Inferior parietal cortex (tissue), 1 donor: Measurements from ENCODE around the gene MPO.

ENCODE experiments used
- DNase-seq: peaks from one replicate; pipeline ENCODE4 v3.0.0-alpha.2; 2016; ENCODE audit errors: extremely low spot score

MPO gene

DNA sequence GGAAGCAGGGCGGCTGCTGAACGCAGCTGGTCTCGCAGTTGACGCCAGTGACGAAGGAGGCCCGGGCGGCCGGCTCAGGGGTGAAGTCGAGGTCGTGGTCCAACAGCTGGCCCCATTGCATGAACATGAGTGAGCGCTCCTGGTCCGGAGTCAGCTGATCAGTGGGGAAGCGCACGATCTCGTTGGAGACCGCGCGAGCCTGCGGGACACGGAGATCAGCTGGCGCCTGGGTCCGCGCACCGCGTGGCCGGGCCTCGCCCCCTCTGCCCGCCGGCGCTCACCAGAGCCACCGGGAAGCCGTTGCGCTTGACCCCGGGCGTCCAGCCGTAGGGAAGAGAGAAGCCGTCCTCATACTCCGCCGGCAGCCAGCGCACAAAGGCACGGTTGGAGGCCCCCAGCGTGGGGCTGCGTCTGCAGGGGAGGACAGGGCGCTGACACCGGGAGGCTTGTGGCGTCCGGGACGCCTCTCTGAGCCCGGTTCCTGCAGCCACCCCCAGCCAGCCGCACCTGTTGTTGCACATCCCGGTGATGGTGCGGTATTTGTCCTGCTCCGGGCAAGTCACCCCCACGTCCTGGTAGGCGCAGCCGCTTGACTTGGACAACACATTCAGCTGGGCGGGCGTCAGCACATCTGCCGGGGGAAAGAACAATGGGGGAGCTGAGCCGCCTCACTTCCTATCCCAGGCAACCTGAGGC lies 1.6 kb downstream of the MPO start:
- DNase-seq: no peak

DNA sequence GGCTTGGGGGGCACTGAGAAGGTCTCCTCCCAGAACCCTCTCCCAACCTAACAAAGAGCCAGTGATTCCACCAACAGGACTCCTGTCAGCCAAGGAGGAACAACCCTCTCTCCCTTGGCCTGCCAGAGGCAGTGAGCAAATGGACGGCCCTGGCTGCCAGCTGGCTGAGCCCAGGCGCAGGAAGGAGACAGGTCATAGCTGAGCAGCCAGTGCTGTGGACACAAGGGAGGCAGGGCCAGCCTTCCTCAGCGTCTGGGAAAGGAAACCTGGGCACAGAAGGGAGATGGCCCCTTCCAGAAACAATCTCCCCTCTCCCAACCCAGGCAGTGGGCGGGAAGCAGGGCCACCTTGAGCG lies 2.1 kb downstream of the MPO start:
- DNase-seq: no peak

GRCh38 chr17:58277802-58278595 lies 2.7 kb downstream of the MPO start:
- no peak for DNase-seq

DNA sequence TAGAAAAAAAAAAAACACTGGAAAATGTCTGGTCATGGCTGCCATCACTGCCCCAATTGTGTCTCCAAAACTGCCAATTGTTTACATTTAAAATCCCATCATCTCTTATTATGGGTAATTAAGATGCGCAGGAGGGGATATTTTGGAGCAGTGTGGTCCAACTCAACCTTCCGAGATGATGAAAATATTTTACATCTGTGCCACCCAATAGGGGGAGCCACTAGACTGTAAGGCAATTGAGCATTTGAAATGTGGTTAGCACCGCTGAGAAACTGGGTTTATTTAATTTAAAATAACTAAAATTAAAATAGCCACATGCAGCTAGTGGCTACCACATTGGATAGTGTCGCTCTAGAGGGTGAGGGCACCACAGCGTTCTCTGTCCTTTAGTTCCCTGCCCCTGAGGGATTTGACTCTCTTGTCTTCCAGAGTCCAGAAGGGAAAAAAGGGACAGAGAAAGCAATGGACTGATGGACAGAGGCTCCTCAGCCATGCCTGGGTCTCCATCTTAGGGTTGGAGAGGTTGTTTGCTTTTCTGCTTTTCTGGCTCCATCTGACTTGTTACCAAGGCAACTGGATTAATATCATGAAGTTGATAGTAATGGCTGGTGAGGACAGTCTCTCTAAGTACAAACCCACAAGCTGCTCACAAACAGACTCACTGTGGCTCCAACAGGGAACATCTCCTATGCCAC lies 3.5 kb downstream of the MPO start:
- DNase-seq: peak; percentile 25

DNA sequence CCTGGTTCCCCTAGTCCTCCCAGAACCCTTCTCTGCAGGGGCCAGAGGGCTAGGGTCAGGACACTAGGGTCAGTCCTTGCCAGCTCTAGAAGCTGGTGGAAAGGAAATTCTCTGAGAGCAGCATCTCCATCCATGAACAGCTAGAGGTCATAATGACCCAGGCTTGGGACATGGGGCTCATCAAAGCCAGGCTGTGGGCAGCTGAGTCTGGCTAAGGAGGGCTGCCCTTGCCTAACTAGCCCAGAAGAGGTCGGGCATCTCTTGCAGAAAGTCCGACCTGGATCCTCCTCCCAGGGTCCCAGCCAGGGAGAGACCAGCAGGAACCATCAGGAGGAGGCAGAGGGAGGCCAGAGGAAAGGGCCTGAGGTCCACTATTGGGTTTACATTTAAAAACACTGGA lies 4.3 kb downstream of the MPO start:
- no peak for DNase-seq

DNA sequence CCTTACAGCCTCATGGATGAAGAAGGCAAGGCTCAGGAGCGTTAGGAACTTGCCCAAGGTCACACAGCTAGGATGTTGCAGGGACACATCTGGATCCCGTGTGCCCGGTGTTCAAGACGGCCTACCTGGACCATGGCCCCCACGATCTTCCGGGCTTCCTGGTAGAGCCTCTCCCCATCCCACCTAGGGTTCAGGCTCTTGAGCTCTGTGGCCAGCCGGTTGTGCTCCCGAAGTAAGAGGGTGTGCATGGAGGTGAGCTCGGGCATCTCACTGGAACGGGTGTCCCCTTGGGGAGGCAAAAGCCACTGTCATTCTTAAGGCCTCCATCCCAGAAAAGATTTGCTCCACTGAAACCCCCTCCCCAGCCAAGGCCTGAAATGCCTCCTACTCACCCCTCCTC lies 5.3 kb downstream of the MPO start:
- no peak for DNase-seq

GRCh38 chr17:58273453-58274104 lies 7.2 kb downstream of the MPO start:
- DNase-seq: no peak

- DNase-seq: no peak
These were observed 8.1 kb downstream of the MPO start for GRCh38 chr17:58272367-58273280.

DNA sequence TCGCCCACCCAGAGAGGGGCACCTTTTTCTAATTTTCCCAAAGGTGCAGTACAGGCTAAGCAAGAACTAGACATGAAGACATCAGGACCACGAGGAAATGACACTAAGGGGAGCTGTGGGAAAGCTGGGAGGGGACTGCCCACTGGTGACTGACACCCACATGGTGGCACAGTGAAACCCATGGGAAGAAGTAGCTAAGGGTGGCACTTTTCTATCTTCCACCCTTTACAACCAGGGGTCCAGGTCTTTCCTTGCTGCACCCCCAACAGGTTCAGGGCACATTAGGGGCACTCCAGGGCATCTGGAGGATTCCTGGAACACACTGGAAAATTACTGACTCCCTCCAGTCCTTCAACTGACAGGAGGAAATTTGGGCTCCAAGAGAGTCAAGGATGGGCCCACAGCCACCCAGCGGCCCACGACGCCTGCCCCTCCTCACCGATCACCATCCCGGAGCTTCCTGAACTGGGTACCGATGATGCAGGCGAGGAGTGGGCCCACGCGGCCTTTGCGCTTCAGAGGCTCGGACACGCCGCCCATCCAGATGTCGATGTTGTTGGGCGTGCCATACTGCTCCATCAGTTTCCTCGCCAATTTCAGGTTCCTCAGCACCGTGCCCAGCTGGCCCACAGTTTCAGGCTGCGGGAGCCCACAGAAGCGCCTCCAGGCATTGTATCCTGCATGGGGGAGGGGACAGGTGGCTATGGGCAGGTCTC lies 9.4 kb downstream of the MPO start:
- no peak for DNase-seq

GRCh38 chr17:58270476-58271215 lies 10.1 kb downstream of the MPO start:
- DNase-seq: no peak

DNA sequence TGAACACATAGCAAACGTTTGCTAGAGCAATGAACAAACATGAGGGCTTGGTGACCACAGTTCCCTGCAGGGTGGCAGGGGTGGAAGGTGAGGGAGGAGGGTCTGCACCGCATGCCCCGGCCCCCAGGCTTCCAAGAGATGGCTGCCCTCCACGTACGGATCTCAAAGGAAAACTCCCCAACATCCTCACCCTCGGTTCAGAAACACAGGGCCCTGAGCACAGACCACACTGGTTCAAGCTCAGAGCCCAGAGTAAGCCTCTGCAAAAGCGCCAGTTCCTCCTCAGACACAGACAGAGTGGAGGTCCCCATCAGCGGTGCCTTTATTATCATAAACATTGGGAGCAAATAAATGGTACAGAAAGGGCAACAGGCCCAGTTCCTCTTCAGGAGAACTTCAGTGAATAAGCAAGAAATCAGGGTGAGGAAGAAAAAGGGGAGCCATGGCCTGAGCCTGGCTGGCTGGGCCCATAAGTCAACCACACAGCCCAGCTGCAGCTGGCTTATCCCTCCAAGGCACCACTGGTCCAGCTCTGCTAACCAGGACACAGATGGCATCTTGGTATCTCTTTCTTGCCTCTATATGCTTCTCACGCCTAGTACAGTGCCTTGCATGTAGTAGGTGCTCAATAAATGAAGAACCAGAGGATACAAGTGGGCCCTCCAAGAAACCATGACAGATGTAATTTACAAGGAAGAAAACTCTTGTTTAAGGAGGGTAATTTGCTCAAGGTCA lies 11.0 kb downstream of the MPO start:
- DNase-seq: no peak

- no peak for DNase-seq
These were observed 11.8 kb downstream of the MPO start for GRCh38 chr17:58268774-58269556.

- no peak for DNase-seq
These were observed 12.4 kb downstream of the MPO start for GRCh38 chr17:58268326-58268725.

DNA sequence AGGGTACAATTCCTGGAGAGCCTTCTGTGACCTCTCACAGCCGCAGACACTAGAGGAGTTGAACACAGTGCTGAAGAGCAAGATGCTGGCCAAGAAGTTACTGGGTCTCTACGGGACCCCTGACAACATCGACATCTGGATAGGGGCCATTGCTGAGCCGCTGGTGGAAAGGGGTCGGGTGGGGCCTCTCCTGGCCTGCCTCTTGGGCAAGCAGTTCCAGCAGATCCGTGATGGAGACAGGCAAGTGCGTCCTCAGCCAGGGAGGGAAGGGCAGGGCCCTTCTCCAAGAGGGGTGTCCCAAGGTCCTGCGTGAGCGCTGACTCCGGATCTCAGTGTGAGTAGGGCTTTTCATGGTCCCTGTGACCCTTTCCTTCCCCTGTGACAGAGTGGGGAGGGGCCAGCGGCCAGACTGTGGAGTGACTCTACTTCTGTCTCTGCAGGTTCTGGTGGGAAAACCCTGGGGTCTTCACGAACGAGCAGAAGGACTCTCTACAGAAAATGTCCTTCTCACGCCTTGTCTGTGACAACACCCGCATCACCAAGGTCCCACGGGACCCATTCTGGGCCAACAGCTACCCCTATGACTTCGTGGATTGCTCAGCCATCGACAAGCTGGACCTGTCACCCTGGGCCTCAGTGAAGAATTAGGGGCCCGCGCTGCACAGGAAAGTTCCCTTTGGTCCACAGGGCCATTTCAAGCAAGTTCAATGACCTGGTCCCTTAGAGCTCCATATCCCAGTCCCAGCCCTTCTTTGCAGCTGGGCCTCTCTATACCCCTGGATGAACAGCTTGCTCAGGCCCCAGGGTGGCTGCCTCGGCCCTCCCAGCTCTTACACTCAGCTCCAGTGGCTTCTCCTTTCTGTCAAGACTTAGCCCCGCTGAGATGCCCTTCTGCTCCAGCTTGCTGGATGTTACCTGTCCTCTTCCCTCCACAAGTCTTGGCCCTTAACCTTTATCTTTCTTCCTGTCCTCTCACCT lies 13.1 kb downstream of the MPO start:
- DNase-seq: no peak

GRCh38 chr17:58265902-58266875 lies 14.5 kb downstream of the MPO start:
- no peak for DNase-seq

DNA sequence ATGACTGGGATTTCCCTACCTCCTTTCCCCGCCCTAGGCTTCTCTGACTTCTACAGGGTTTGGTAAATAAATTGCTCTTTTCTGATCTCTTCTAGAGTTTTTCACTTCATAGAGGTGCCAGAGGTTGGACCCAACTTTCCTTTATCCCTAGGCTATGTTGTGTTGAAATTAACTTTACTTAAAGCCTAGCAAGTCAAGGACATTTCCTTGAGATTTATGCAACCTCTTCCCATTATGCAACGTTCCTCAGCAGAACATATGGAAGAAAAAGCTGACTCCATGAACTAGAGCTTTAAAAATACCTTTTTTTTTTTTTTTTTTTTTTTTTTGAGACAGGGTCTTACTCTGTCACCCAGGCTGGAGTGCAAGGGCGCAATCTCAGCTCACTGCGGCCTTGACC lies 15.5 kb downstream of the MPO start:
- no peak for DNase-seq
